ENCODE data around the gene GGN.
A peak's percentile ranks its signal among the peaks of the same experiment; 100 is the strongest.

GGN gene

DNA sequence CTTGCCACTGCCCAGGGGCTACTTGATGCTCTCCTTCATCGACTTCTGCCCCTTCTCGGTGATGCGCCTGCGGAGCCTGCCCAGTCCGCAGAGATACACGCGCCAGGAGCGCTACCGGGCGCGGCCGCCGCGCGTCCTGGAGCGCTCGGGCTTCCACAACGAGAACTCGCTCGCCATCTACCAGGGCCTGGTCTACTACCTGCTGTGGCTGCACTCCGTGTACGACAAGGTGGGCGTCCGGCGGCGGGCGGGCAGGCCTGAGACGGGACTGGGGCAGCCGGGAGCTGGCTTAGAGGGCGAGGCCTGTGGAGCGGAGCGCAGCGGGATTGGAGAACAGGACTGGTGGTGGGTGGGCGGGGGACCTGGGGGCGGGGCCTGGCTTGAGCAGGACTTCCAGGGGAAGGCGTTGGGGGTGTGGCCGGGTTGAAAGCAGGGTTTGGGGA is 26.2 kb downstream of the GGN start:
- DNase-seq (ENCODE audit: low read depth) = peak; percentile 90
- peak; percentile 26 for TF ChIP-seq CTCF (IDR thresholded peaks at IDR 0.05; ENCODE audit: insufficient read depth, low read depth, low read length, missing control alignments)
- peak overlapping the region; percentile 60 for H3K4me3 ChIP-seq (ENCODE audit: low read length)

- H3K4me3 ChIP-seq (ENCODE audit: low read length) = peak overlapping the region; percentile 60
- TF ChIP-seq CTCF (IDR thresholded peaks at IDR 0.05; ENCODE audit: insufficient read depth, low read depth, low read length, missing control alignments) = no peak
Measured at GRCh38 chr19:38360839-38361631, 26.8 kb downstream of the GGN start.

DNA sequence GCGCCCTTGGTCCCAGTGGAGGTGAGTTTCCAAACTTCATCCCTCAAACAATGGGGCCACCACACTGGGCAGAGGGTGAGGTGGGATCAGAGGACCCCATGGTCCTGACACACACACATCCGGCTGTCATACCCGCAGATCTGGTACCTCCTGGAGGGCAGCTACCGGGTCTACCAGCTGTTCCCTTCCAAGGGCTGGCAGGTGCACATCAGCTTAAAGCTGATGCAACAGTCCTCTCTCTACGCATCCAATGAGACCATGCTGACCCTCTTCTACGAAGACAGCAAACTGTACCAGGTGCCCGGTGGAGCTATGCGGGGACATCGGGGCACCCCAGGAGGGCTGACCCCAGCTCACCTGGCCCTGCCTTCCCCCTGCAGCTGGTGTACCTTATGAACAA is 27.5 kb downstream of the GGN start:
- no peak for DNase-seq (ENCODE audit: low read depth)
- no peak for TF ChIP-seq CTCF (IDR thresholded peaks at IDR 0.05; ENCODE audit: insufficient read depth, low read depth, low read length, missing control alignments)
- H3K4me3 ChIP-seq (ENCODE audit: low read length) = no peak overlapping the region

More at GRCh38 chr19:38360839-38361631, 26.8 kb downstream of the GGN start:
- no peak for DNase-seq (ENCODE audit: low read depth)

DNA sequence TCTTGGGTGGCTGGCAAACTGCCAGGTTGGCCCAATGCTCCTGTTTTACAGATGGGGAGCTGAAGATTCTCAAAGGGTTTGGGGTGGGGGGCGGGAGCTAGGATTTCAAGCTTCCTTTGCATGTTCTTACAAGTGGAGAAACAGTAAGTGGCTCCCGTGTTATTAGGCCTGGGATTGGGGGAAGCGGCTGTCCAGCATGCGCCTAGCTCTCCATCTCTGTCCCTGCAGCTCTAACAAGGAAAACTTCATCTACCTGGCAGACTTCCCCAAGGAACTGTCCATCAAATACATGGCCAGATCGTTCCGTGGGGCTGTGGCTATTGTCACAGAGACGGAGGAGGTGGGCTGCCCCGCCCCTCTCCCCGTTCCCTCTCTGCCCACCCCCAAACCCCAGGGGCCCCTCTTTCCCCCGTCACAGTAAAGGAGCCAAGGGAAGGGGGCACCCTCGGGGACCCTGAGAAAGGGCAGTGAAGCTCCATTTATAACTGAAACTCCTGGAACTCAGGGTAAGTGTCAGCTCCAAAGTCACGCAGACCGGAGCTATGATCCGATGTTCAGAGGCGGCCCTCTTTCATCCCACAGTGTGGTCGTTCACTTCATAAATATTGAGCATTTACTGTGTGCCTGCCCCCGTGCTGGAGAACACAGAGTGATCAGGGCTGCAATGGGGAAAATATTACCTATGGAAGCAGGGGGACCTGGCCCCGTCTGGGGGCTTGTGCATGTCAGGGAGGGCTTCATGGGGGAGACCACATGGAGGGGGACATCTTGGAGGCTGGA is 28.4 kb downstream of the GGN start:
- no peak for TF ChIP-seq CTCF (IDR thresholded peaks at IDR 0.05; ENCODE audit: insufficient read depth, low read depth, low read length, missing control alignments)
- H3K4me3 ChIP-seq (ENCODE audit: low read length) = no peak overlapping the region
- no peak for DNase-seq (ENCODE audit: low read depth)

- DNase-seq (ENCODE audit: low read depth) = no peak
- no peak overlapping the region for H3K4me3 ChIP-seq (ENCODE audit: low read length)
- TF ChIP-seq CTCF (IDR thresholded peaks at IDR 0.05; ENCODE audit: insufficient read depth, low read depth, low read length, missing control alignments) = no peak
Measured at GRCh38 chr19:38358071-38358470, 29.8 kb downstream of the GGN start.

- no peak overlapping the region for H3K4me3 ChIP-seq (ENCODE audit: low read length)
- no peak for DNase-seq (ENCODE audit: low read depth)
- no peak for TF ChIP-seq CTCF (IDR thresholded peaks at IDR 0.05; ENCODE audit: insufficient read depth, low read depth, low read length, missing control alignments)
Measured at GRCh38 chr19:38355728-38356725, 31.8 kb downstream of the GGN start.
